Karpas-422 (cell line): ENCODE data around the gene RNU5B-1. TPM values are rescaled to one million over a fixed set of nuclear protein-coding genes. Genes with fewer than 3 reads are reported as not detected.
A peak's percentile ranks its signal among the peaks of the same experiment; 100 is the strongest.

Experiments used
- DNase-seq: peaks from one replicate; pipeline ENCODE4 v3.0.0-alpha.2; 2015
- H2AFZ ChIP-seq: fragments of 200-600 bp; sonication (generic); 2 replicates; pipeline ENCODE4 v1.6.1; 2014; ENCODE audit warnings: antibody characterized with exemption, low read length, mixed read lengths
- H3K27ac ChIP-seq: fragments of 200-600 bp; sonication (generic); 2 replicates; pipeline ENCODE4 v1.5.1; 2014; ENCODE audit warnings: mild to moderate bottlenecking, low read length, moderate library complexity
- H3K27me3 ChIP-seq: fragments of 200-600 bp; sonication (generic); 2 replicates; pipeline ENCODE4 v1.6.1; 2014; ENCODE audit warnings: low read length, mixed read lengths
- H3K36me3 ChIP-seq: fragments of 200-600 bp; sonication (generic); 2 replicates; pipeline ENCODE4 v1.6.1; 2014; ENCODE audit warnings: low read length, mixed read lengths; ENCODE audit not compliant: insufficient read depth
- H3K4me1 ChIP-seq: fragments of 200-600 bp; sonication (generic); 2 replicates; pipeline ENCODE4 v1.6.1; 2014; ENCODE audit warnings: mild to moderate bottlenecking, low read length, mixed read lengths
- H3K4me2 ChIP-seq: fragments of 200-600 bp; sonication (generic); 2 replicates; pipeline ENCODE4 v1.6.1; 2014; ENCODE audit warnings: low read length, low read depth, mild to moderate bottlenecking; ENCODE audit not compliant: poor library complexity, severe bottlenecking
- H3K4me3 ChIP-seq: fragments of 200-600 bp; sonication (generic); 2 replicates; pipeline ENCODE4 v1.5.1; 2014; ENCODE audit warnings: mild to moderate bottlenecking, antibody characterized with exemption, low read length, mixed read lengths
- H3K79me2 ChIP-seq: fragments of 200-600 bp; sonication (generic); 2 replicates; pipeline ENCODE4 v1.6.1; 2014; ENCODE audit warnings: mild to moderate bottlenecking, low read length, mixed read lengths
- H3K9ac ChIP-seq: fragments of 200-600 bp; sonication (generic); 2 replicates; pipeline ENCODE4 v1.6.0; 2014; ENCODE audit warnings: low read length
- H3K9me2 ChIP-seq: fragments of 200-600 bp; sonication (generic), shearing (Covaris generic); replicated peaks from 2 replicates; pipeline ENCODE4 v1.6.0; 2014; ENCODE audit warnings: mild to moderate bottlenecking, low read length, moderate library complexity; ENCODE audit not compliant: insufficient read depth
- H3K9me3 ChIP-seq: fragments of 300-700, 200-600 bp; sonication (generic); 2 replicates; pipeline ENCODE4 v1.6.1; 2014; ENCODE audit warnings: low read length, mixed read lengths
- H4K20me1 ChIP-seq: fragments of 200-600 bp; sonication (generic); 2 replicates; pipeline ENCODE4 v1.6.1; 2014; ENCODE audit warnings: mild to moderate bottlenecking, antibody characterized with exemption, low read length, low read depth; ENCODE audit not compliant: insufficient read depth
- total RNA-seq: library from RNA; depleted of rRNA; stranded (reverse); fragments of >200 nt; shearing (Covaris generic); gene quantifications from 2 replicates; pipeline ENCODE4 v1.2.3, GENCODE V29; 2014; ENCODE audit warnings: low replicate concordance

Gene RNU5B-1
- total RNA-seq, 1 experiment from 2014 or later, result not detected

GRCh38 chr15:65298731-65299130 is 5.7 kb upstream of the RNU5B-1 start:
- no peak overlapping the region for H3K4me2 ChIP-seq
- H3K9ac ChIP-seq, result no peak overlapping the region
- H3K36me3 ChIP-seq, result no peaks in the 10 kb centered on the region
- H3K4me3 ChIP-seq, result no peak overlapping the region
- DNase-seq, result no peak
- H2AFZ ChIP-seq, result no peak overlapping the region
- H3K9me3 ChIP-seq, result no peaks in the 10 kb centered on the region
- peaks cover 27% of the 10 kb centered on the region for H3K4me1 ChIP-seq
- no peaks in the 10 kb centered on the region for H3K79me2 ChIP-seq
- no peaks in the 10 kb centered on the region for H4K20me1 ChIP-seq
- no peaks in the 10 kb centered on the region for H3K27me3 ChIP-seq
- H3K9me2 ChIP-seq, result no peaks in the 10 kb centered on the region
- H3K27ac ChIP-seq, result no peak overlapping the region

- H3K4me3 ChIP-seq, result no peak overlapping the region
- no peak overlapping the region for H3K4me2 ChIP-seq
- H3K4me1 ChIP-seq, result peaks cover 35% of the 10 kb centered on the region
- no peaks in the 10 kb centered on the region for H3K9me2 ChIP-seq
- no peak overlapping the region for H2AFZ ChIP-seq
- no peak for DNase-seq
- no peak overlapping the region for H3K27ac ChIP-seq
- no peaks in the 10 kb centered on the region for H3K27me3 ChIP-seq
- no peak overlapping the region for H3K9ac ChIP-seq
- no peaks in the 10 kb centered on the region for H3K9me3 ChIP-seq
- no peaks in the 10 kb centered on the region for H4K20me1 ChIP-seq
- H3K36me3 ChIP-seq, result no peaks in the 10 kb centered on the region
- no peaks in the 10 kb centered on the region for H3K79me2 ChIP-seq
Measured at GRCh38 chr15:65300924-65301441, 3.5 kb upstream of the RNU5B-1 start.

GRCh38 chr15:65302061-65302460 is 2.4 kb upstream of the RNU5B-1 start:
- Histone ChIP-seq H3K4me1 (peaks cover 32% of the 10 kb centered on the region), H4K20me1 (no peaks in the 10 kb centered on the region), H3K9ac (no peak overlapping the region), H2AFZ (no peak overlapping the region), H3K4me2 (no peak overlapping the region), H3K27ac (no peak overlapping the region), H3K79me2 (no peaks in the 10 kb centered on the region), H3K27me3 (no peaks in the 10 kb centered on the region), H3K4me3 (no peak overlapping the region), H3K36me3 (no peaks in the 10 kb centered on the region), H3K9me3 (no peaks in the 10 kb centered on the region), H3K9me2 (no peaks in the 10 kb centered on the region)
- DNase-seq, result no peak

GRCh38 chr15:65303687-65304380 is 643 bp upstream of the RNU5B-1 start:
- DNase-seq, result no peak
- Histone ChIP-seq H3K4me1 (peaks cover 26% of the 10 kb centered on the region), H3K4me3 (peak overlapping the region; percentile 68)

GRCh38 chr15:65305150-65305758 is 777 bp downstream of the RNU5B-1 start:
- Histone ChIP-seq H3K9me3 (no peaks in the 10 kb centered on the region), H3K9me2 (no peaks in the 10 kb centered on the region), H3K4me2 (peak overlapping the region; percentile 57), H2AFZ (no peak overlapping the region), H3K4me1 (peaks cover 26% of the 10 kb centered on the region), H3K27me3 (no peaks in the 10 kb centered on the region), H4K20me1 (no peaks in the 10 kb centered on the region), H3K36me3 (no peaks in the 10 kb centered on the region), H3K27ac (peak overlapping the region; percentile 83; the same call in 1 of the 2 replicates), H3K9ac (peak overlapping the region; percentile 43), H3K4me3 (peak overlapping the region; percentile 8; the same call in 1 of the 2 replicates), H3K79me2 (no peaks in the 10 kb centered on the region)
- DNase-seq, result no peak

More at GRCh38 chr15:65303687-65304380, 643 bp upstream of the RNU5B-1 start:
- H3K27ac ChIP-seq, result peak overlapping the region; percentile 83
- H3K9me2 ChIP-seq, result no peaks in the 10 kb centered on the region
- H3K79me2 ChIP-seq, result no peaks in the 10 kb centered on the region
- H3K4me2 ChIP-seq, result peak overlapping the region; percentile 96
- H3K9me3 ChIP-seq, result no peaks in the 10 kb centered on the region
- H2AFZ ChIP-seq, result peak overlapping the region; percentile 78
- H3K36me3 ChIP-seq, result no peaks in the 10 kb centered on the region
- peak overlapping the region; percentile 74 for H3K9ac ChIP-seq
- H4K20me1 ChIP-seq, result no peaks in the 10 kb centered on the region
- no peaks in the 10 kb centered on the region for H3K27me3 ChIP-seq

- Histone ChIP-seq H3K36me3 (no peaks in the 10 kb centered on the region), H3K27me3 (no peaks in the 10 kb centered on the region), H3K9me3 (no peaks in the 10 kb centered on the region), H3K9ac (no peak overlapping the region), H3K4me2 (peak overlapping the region; percentile 57), H3K27ac (no peak overlapping the region), H3K4me1 (peaks cover 26% of the 10 kb centered on the region), H3K4me3 (no peak overlapping the region), H2AFZ (no peak overlapping the region), H3K9me2 (no peaks in the 10 kb centered on the region), H4K20me1 (no peaks in the 10 kb centered on the region), H3K79me2 (no peaks in the 10 kb centered on the region)
- DNase-seq, result no peak
Measured at GRCh38 chr15:65305776-65306175, 1.3 kb downstream of the RNU5B-1 start.

GRCh38 chr15:65306551-65306950 is 2.1 kb downstream of the RNU5B-1 start:
- H3K36me3 ChIP-seq, result no peaks in the 10 kb centered on the region

GRCh38 chr15:65307978-65308377 is 3.5 kb downstream of the RNU5B-1 start:
- Histone ChIP-seq H3K27ac (no peak overlapping the region), H2AFZ (no peak overlapping the region), H4K20me1 (no peaks in the 10 kb centered on the region), H3K9me2 (no peaks in the 10 kb centered on the region), H3K36me3 (no peaks in the 10 kb centered on the region), H3K9me3 (no peaks in the 10 kb centered on the region), H3K4me2 (no peak overlapping the region), H3K9ac (no peak overlapping the region), H3K27me3 (no peaks in the 10 kb centered on the region), H3K79me2 (no peaks in the 10 kb centered on the region), H3K4me3 (no peak overlapping the region), H3K4me1 (peaks cover 26% of the 10 kb centered on the region)
- DNase-seq, result no peak

More at GRCh38 chr15:65306551-65306950, 2.1 kb downstream of the RNU5B-1 start:
- no peak for DNase-seq
- H3K9me3 ChIP-seq, result no peaks in the 10 kb centered on the region
- H3K9me2 ChIP-seq, result no peaks in the 10 kb centered on the region
- peak overlapping the region; percentile 19 for H3K4me2 ChIP-seq
- H4K20me1 ChIP-seq, result no peaks in the 10 kb centered on the region
- H3K4me1 ChIP-seq, result peaks cover 26% of the 10 kb centered on the region
- no peak overlapping the region for H3K4me3 ChIP-seq
- H3K27ac ChIP-seq, result no peak overlapping the region
- H3K9ac ChIP-seq, result no peak overlapping the region
- no peaks in the 10 kb centered on the region for H3K79me2 ChIP-seq
- H2AFZ ChIP-seq, result no peak overlapping the region
- H3K27me3 ChIP-seq, result no peaks in the 10 kb centered on the region
